ENCODE measurements around the gene CMTM6.

- TF ChIP-seq POLR2AphosphoS5 (IDR thresholded peaks at IDR 0.05): no peak
- no peak for TF ChIP-seq POLR2A (IDR thresholded peaks at IDR 0.05)
Measured at GRCh38 chr3:32481791-32482631, 20.6 kb downstream of the CMTM6 start.

Measured in prostate gland (tissue), 1 donor.